ENCODE data around the gene GARRE1. TPM values are rescaled to one million over a fixed set of nuclear protein-coding genes. Genes with fewer than 3 reads are reported as not detected.

The GARRE1 gene
- total RNA-seq, 2 donors from 2014 or later, result 25.5 to 28.0 TPM

GRCh38 chr19:34254698-34255432 lies 511 bp downstream of the GARRE1 start:
- no peaks in the 10 kb centered on the region for H3K36me3 ChIP-seq
- H3K27ac ChIP-seq, result peak overlapping the region; percentile 88 to 90
- TF ChIP-seq CTCF (IDR thresholded peaks at IDR 0.05), result no peak
- DNase-seq (ENCODE audit: low spot score), result no peak
- peaks cover 0 to 38% of the 10 kb centered on the region in 2 donors for H3K4me1 ChIP-seq
- H3K27me3 ChIP-seq, result no peaks in the 10 kb centered on the region
- H3K9me3 ChIP-seq, result no peaks in the 10 kb centered on the region
- peak overlapping the region; percentile 96 to 97 for H3K4me3 ChIP-seq

GRCh38 chr19:34255546-34255945 lies 1.2 kb downstream of the GARRE1 start:
- Histone ChIP-seq H3K4me1 (peaks cover 0 to 45% of the 10 kb centered on the region in 2 donors), H3K36me3 (no peaks in the 10 kb centered on the region), H3K4me3 (peak overlapping the region; percentile 96 to 97), H3K27ac (peak overlapping the region; percentile 88 to 90), H3K27me3 (no peaks in the 10 kb centered on the region), H3K9me3 (no peaks in the 10 kb centered on the region)
- no peak for DNase-seq (ENCODE audit: low spot score)
- no peak for TF ChIP-seq CTCF (IDR thresholded peaks at IDR 0.05)

GRCh38 chr19:34256835-34257558 lies 2.6 kb downstream of the GARRE1 start:
- Histone ChIP-seq H3K4me1 (peaks cover 0 to 57% of the 10 kb centered on the region in 2 donors), H3K4me3 (no peak overlapping the region), H3K27ac (no peak overlapping the region), H3K27me3 (no peaks in the 10 kb centered on the region), H3K36me3 (no peaks in the 10 kb centered on the region), H3K9me3 (no peaks in the 10 kb centered on the region)
- no peak for TF ChIP-seq CTCF (IDR thresholded peaks at IDR 0.05)
- DNase-seq (ENCODE audit: low spot score), result no peak

- no peaks in the 10 kb centered on the region for H3K9me3 ChIP-seq
- H3K4me1 ChIP-seq, result peaks cover 0 to 57% of the 10 kb centered on the region in 2 donors
- H3K36me3 ChIP-seq, result no peaks in the 10 kb centered on the region
- no peak for TF ChIP-seq CTCF (IDR thresholded peaks at IDR 0.05)
- no peaks in the 10 kb centered on the region for H3K27me3 ChIP-seq
- DNase-seq (ENCODE audit: low spot score), result no peak
- no peak overlapping the region for H3K27ac ChIP-seq
- no peak overlapping the region for H3K4me3 ChIP-seq
Measured at GRCh38 chr19:34257559-34257924, 3.2 kb downstream of the GARRE1 start.

- TF ChIP-seq CTCF (IDR thresholded peaks at IDR 0.05), result no peak
- peak overlapping the region in 1 of 2 donors; percentile 21 for H3K27ac ChIP-seq
- H3K36me3 ChIP-seq, result no peaks in the 10 kb centered on the region
- no peaks in the 10 kb centered on the region for H3K27me3 ChIP-seq
- no peaks in the 10 kb centered on the region for H3K9me3 ChIP-seq
- no peak overlapping the region for H3K4me3 ChIP-seq
- no peak for DNase-seq (ENCODE audit: low spot score)
- peaks cover 0 to 58% of the 10 kb centered on the region in 2 donors for H3K4me1 ChIP-seq
Measured at GRCh38 chr19:34259367-34260095, 5.2 kb downstream of the GARRE1 start.

Data from right atrium auricular region (tissue), 2 donors.